Measurements from ENCODE around the gene ADAT1. TPM values are rescaled to one million over a fixed set of nuclear protein-coding genes. Genes with fewer than 3 reads are reported as not detected.
"Not testable (repeated sequence)": the region's sequence is repeated elsewhere in the genome, so short reads cannot be mapped to it uniquely, and the experiment has no call there.

Gene ADAT1
- total and polyA plus RNA-seq, 4 donors, result 13.2 to 42.3 (median 18.5) TPM

DNA sequence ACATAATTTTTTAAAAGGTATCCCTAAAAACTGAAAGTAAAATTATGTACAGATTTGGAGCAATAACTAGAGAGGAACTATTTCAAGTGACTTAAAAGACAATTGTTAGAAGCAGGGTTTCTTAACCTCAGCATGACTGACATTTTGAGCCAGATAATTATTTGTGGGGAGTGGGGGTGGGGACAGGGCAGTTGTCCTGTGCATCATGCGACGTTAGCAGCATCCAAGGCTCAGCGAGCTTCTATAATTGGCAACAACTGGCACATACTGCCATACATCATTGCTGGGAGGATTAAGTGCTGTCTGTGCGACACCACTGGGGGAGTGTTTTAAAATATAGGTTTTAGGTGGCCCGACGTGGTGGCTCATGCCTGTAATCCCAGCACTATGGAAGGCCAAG is 29.8 kb downstream of the ADAT1 start:
- Histone ChIP-seq H3K36me3 (ENCODE audit: control insufficient read depth in 4 of 4, insufficient read depth in 3 of 4, low read depth in 1 of 4, low read length in 3 of 4) (peaks cover 0 to 7% (median 5%) of the 10 kb centered on the region in 4 donors), H3K4me1 (ENCODE audit: control insufficient read depth in 4 of 4, insufficient read depth in 4 of 4, low read length in 3 of 4) (no peaks in the 10 kb centered on the region), H3K4me3 (ENCODE audit: low read depth in 1 of 3, low read length in 3 of 3) (no peak overlapping the region), H3K27me3 (ENCODE audit: control insufficient read depth in 4 of 4, insufficient read depth in 4 of 4, low read length in 3 of 4) (no peaks in the 10 kb centered on the region), H3K27ac (ENCODE audit: low read depth in 1 of 2, low read length in 2 of 2) (no peak overlapping the region), H3K9ac (ENCODE audit: low read depth in 1 of 2, low read length in 2 of 2) (no peak overlapping the region), H3K9me3 (ENCODE audit: control insufficient read depth in 4 of 4, low read length in 3 of 4) (no peaks in the 10 kb centered on the region)
- DNase-seq (ENCODE audit: low spot score), result no peak
- 96% methylated on average over 6 of the region's 6 CpGs for WGBS
- TF ChIP-seq, protein P1, sequence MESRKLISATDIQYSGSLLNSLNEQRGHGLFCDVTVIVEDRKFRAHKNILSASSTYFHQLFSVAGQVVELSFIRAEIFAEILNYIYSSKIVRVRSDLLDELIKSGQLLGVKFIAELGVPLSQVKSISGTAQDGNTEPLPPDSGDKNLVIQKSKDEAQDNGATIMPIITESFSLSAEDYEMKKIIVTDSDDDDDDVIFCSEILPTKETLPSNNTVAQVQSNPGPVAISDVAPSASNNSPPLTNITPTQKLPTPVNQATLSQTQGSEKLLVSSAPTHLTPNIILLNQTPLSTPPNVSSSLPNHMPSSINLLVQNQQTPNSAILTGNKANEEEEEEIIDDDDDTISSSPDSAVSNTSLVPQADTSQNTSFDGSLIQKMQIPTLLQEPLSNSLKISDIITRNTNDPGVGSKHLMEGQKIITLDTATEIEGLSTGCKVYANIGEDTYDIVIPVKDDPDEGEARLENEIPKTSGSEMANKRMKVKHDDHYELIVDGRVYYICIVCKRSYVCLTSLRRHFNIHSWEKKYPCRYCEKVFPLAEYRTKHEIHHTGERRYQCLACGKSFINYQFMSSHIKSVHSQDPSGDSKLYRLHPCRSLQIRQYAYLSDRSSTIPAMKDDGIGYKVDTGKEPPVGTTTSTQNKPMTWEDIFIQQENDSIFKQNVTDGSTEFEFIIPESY (IDR thresholded peaks at IDR 0.05), result no peak
- TF ChIP-seq RAD21 (IDR thresholded peaks at IDR 0.05), result no peak
- TF ChIP-seq TAF1 (conservative IDR thresholded peaks at IDR 0.05), result no peak
- TF ChIP-seq FOXA1 (IDR thresholded peaks at IDR 0.05), result no peak
- no peak for TF ChIP-seq FOXA2 (IDR thresholded peaks at IDR 0.05)
- TF ChIP-seq HNF4A (conservative IDR thresholded peaks at IDR 0.05), result no peak
- TF ChIP-seq, protein P2, sequence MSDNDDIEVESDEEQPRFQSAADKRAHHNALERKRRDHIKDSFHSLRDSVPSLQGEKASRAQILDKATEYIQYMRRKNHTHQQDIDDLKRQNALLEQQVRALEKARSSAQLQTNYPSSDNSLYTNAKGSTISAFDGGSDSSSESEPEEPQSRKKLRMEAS (IDR thresholded peaks at IDR 0.05), result no peak
- no peak for TF ChIP-seq YY1 (IDR thresholded peaks at IDR 0.05)
- no peak for TF ChIP-seq RXRA (IDR thresholded peaks at IDR 0.05)
- no peak for TF ChIP-seq NR2F2 (IDR thresholded peaks at IDR 0.05)
- no peak for TF ChIP-seq SP1 (IDR thresholded peaks at IDR 0.05)
- TF ChIP-seq JUND (IDR thresholded peaks at IDR 0.05), result no peak
- no peak for TF ChIP-seq GABPA (IDR thresholded peaks at IDR 0.05 in 1 of 2, conservative IDR thresholded peaks at IDR 0.05 in 1 of 2)

DNA sequence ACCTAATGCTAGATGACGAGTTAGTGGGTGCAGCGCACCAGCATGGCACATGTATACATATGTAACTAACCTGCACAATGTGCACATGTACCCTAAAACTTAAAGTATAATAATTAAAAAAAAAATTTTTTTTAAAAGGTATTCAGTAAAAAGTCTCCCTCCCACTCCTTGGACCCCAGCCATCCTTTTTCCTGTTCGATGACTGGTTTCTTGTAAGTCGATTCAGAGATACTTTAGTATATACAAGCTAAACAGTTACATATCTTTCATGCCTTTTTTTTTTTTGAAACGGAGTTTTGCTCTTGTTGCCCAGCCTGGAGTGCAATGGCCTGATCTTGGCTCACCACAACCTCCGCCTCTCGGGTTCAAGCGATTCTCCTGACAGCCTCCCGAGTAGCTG is 31.2 kb downstream of the ADAT1 start:
- H3K27me3 ChIP-seq (ENCODE audit: control insufficient read depth in 4 of 4, insufficient read depth in 4 of 4, low read length in 3 of 4); H3K9me3 ChIP-seq (ENCODE audit: control insufficient read depth in 4 of 4, low read length in 3 of 4); H3K4me3 ChIP-seq (ENCODE audit: low read depth in 1 of 3, low read length in 3 of 3); DNase-seq (ENCODE audit: low spot score); H3K9ac ChIP-seq (ENCODE audit: low read depth in 1 of 2, low read length in 2 of 2); H3K36me3 ChIP-seq (ENCODE audit: control insufficient read depth in 4 of 4, insufficient read depth in 3 of 4, low read depth in 1 of 4, low read length in 3 of 4); H3K4me1 ChIP-seq (ENCODE audit: control insufficient read depth in 4 of 4, insufficient read depth in 4 of 4, low read length in 3 of 4); H3K27ac ChIP-seq (ENCODE audit: low read depth in 1 of 2, low read length in 2 of 2): not testable (repeated sequence)
- 80% methylated on average over 7 of the region's 9 CpGs for WGBS

DNA sequence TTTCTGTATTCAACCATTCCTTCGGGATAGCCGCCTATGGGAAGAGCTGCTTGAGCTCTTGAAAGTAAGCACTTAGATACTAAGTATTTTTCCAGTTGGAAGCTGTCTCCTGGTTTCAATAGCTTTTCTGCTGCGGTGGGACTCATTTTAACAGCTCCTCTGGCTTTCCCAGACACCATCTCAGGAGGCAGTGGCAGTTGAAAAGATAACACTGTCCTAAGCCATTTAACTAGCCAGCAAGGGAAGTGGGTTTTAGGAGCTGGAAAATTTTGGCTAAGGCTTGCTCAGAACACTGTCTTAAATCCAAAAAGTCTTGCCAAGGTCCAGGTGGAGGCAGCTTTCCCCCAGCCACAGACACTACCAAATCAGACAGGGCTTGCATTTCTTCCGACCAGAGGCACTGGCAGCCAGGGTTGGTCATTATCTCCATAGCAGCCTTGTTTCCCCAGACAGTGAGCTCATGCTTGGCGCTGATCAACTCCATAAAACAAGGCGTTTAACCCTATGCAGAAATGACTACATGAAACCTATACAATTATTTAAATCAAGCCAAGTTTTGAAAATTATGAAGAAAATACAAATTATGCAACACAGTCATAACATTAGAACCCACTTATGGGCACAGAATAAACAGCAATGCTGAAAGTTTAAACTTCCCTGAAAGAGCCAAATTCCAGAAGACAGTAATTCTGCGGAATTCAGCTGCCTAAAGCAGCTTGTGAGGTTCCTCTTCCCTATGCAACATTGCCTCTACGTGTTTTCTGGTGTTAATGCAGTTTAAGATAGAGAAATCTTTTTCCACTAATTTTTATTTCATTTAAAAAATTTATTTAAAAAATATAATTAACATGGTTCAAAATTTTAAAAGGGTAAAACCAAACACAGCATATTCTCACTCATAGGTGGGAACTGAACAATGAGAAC is 31.9 kb downstream of the ADAT1 start:
- H3K27ac ChIP-seq (ENCODE audit: low read depth in 1 of 2, low read length in 2 of 2), result no peak overlapping the region
- no peaks in the 10 kb centered on the region for H3K27me3 ChIP-seq (ENCODE audit: control insufficient read depth in 4 of 4, insufficient read depth in 4 of 4, low read length in 3 of 4)
- WGBS, result 85% methylated on average over 8 of the region's 8 CpGs
- no peaks in the 10 kb centered on the region for H3K36me3 ChIP-seq (ENCODE audit: control insufficient read depth in 4 of 4, insufficient read depth in 3 of 4, low read depth in 1 of 4, low read length in 3 of 4)
- H3K9me3 ChIP-seq (ENCODE audit: control insufficient read depth in 4 of 4, low read length in 3 of 4), result no peaks in the 10 kb centered on the region
- no peak overlapping the region for H3K4me3 ChIP-seq (ENCODE audit: low read depth in 1 of 3, low read length in 3 of 3)
- no peaks in the 10 kb centered on the region for H3K4me1 ChIP-seq (ENCODE audit: control insufficient read depth in 4 of 4, insufficient read depth in 4 of 4, low read length in 3 of 4)
- H3K9ac ChIP-seq (ENCODE audit: low read depth in 1 of 2, low read length in 2 of 2), result no peak overlapping the region
- no peak for DNase-seq (ENCODE audit: low spot score)
- TF ChIP-seq TAF1 (conservative IDR thresholded peaks at IDR 0.05) (no peak), SP1 (IDR thresholded peaks at IDR 0.05) (no peak), JUND (IDR thresholded peaks at IDR 0.05) (no peak), YY1 (IDR thresholded peaks at IDR 0.05) (no peak), HNF4G (IDR thresholded peaks at IDR 0.05) (no peak), EGR1 (IDR thresholded peaks at IDR 0.05; ENCODE audit: low read depth in 2 of 2) (no peak), RXRA (IDR thresholded peaks at IDR 0.05) (no peak)
- TF ChIP-seq, protein P3, sequence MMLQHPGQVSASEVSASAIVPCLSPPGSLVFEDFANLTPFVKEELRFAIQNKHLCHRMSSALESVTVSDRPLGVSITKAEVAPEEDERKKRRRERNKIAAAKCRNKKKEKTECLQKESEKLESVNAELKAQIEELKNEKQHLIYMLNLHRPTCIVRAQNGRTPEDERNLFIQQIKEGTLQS (IDR thresholded peaks at IDR 0.05), result no peak
- TF ChIP-seq, protein P1 (IDR thresholded peaks at IDR 0.05), result no peak
- TF ChIP-seq, protein P2 (IDR thresholded peaks at IDR 0.05), result no peak
- TF ChIP-seq, protein P4, sequence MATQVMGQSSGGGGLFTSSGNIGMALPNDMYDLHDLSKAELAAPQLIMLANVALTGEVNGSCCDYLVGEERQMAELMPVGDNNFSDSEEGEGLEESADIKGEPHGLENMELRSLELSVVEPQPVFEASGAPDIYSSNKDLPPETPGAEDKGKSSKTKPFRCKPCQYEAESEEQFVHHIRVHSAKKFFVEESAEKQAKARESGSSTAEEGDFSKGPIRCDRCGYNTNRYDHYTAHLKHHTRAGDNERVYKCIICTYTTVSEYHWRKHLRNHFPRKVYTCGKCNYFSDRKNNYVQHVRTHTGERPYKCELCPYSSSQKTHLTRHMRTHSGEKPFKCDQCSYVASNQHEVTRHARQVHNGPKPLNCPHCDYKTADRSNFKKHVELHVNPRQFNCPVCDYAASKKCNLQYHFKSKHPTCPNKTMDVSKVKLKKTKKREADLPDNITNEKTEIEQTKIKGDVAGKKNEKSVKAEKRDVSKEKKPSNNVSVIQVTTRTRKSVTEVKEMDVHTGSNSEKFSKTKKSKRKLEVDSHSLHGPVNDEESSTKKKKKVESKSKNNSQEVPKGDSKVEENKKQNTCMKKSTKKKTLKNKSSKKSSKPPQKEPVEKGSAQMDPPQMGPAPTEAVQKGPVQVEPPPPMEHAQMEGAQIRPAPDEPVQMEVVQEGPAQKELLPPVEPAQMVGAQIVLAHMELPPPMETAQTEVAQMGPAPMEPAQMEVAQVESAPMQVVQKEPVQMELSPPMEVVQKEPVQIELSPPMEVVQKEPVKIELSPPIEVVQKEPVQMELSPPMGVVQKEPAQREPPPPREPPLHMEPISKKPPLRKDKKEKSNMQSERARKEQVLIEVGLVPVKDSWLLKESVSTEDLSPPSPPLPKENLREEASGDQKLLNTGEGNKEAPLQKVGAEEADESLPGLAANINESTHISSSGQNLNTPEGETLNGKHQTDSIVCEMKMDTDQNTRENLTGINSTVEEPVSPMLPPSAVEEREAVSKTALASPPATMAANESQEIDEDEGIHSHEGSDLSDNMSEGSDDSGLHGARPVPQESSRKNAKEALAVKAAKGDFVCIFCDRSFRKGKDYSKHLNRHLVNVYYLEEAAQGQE (IDR thresholded peaks at IDR 0.05), result no peak

Measured in liver (tissue), 9 donors.